GM15510 (cell line): ENCODE data around the gene PHF12.

ENCODE experiments used
- POLR2A ChIP-seq: IDR thresholded peaks from 3 replicates; pipeline ENCODE4 v1.6.1; 2011; ENCODE audit warnings: borderline replicate concordance; ENCODE audit not compliant: insufficient read length; ENCODE audit errors: extremely low read depth

Gene PHF12

GRCh38 chr17:28963055-28963611 is 11.8 kb upstream of the PHF12 start:
- TF ChIP-seq POLR2A = no peak

GRCh38 chr17:28961391-28961790 is 10.1 kb upstream of the PHF12 start:
- TF ChIP-seq POLR2A = no peak

GRCh38 chr17:28960256-28961061 is 9.1 kb upstream of the PHF12 start:
- TF ChIP-seq POLR2A = no peak

DNA sequence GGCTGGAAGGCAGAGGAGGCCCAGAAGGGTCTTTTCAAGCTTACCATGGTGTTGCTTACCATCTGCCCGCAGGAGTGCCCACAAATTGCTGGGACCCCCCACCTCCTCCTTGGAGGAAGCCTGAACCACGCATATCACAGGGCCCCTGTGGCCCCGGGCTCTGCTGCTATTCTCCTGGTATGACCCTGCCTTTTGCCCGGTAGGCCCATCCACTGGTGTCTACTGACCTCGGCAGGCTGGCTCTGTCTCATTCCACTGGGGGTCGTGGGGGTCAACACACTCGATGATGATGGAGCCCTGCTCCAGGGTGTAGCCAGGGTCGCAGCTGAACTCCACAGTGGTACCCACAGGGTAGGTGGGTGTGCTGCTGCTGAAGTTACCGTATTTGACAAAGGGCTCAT is 8.2 kb upstream of the PHF12 start:
- no peak for TF ChIP-seq POLR2A

DNA sequence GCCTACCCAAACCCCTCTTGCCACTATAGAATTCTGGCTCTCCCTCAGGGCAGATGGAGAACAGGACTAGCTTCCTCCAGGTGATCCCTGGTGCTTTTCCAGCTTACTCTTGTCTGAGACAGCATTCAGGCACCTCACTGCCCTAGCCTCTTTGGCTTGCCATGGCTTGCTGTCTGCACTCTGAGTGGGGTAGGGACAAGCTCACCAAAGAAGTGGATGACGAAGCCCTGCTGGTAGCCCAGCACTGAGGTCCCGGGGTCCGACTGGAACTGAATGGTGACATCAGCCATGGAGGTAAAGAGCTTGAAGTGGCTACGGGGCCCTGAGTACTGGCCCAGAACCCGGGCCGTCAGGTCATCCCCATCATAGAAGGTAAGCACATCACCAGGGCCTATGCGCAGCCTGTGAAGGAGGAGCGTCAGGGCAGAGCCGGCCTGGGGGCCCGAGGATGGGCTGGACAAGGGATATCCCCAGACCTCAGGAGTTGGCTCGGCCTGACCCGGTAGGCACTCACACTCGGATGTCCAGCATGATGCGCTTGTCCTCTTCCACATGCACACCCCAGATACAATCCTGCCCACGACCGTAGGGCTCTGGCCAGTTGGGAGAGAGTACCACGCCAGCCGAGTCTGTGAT is 7.6 kb upstream of the PHF12 start:
- no peak for TF ChIP-seq POLR2A

- no peak for TF ChIP-seq POLR2A
These were observed 6.7 kb upstream of the PHF12 start for GRCh38 chr17:28957992-28958355.

- no peak for TF ChIP-seq POLR2A
These were observed 6.1 kb upstream of the PHF12 start for GRCh38 chr17:28957277-28957991.

DNA sequence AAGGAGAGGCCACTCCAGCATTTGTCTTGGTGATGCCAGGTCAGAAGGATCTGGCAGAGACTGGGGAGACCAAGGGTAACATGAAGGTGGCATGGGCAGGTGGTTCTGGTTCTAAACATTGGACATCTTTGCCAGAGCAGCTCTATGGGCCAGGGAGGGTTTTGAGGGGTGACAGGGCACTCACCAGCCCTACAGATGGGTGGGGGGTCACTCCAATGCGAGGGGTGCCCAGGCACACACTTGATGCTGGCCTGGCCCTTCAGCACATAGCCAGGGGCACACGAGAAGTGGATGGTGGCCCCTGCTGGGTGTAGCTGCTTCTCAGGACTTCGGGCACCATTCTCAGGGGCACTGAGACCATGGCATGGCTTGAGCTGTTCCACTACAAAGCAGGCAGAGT is 5.5 kb upstream of the PHF12 start:
- TF ChIP-seq POLR2A = no peak

GRCh38 chr17:28956112-28956511 is 4.8 kb upstream of the PHF12 start:
- no peak for TF ChIP-seq POLR2A

- no peak for TF ChIP-seq POLR2A
These were observed 4.1 kb upstream of the PHF12 start for GRCh38 chr17:28955408-28955807.

- no peak for TF ChIP-seq POLR2A
These were observed 3.6 kb upstream of the PHF12 start for GRCh38 chr17:28954886-28955285.

GRCh38 chr17:28953444-28954118 is 2.3 kb upstream of the PHF12 start:
- no peak for TF ChIP-seq POLR2A

DNA sequence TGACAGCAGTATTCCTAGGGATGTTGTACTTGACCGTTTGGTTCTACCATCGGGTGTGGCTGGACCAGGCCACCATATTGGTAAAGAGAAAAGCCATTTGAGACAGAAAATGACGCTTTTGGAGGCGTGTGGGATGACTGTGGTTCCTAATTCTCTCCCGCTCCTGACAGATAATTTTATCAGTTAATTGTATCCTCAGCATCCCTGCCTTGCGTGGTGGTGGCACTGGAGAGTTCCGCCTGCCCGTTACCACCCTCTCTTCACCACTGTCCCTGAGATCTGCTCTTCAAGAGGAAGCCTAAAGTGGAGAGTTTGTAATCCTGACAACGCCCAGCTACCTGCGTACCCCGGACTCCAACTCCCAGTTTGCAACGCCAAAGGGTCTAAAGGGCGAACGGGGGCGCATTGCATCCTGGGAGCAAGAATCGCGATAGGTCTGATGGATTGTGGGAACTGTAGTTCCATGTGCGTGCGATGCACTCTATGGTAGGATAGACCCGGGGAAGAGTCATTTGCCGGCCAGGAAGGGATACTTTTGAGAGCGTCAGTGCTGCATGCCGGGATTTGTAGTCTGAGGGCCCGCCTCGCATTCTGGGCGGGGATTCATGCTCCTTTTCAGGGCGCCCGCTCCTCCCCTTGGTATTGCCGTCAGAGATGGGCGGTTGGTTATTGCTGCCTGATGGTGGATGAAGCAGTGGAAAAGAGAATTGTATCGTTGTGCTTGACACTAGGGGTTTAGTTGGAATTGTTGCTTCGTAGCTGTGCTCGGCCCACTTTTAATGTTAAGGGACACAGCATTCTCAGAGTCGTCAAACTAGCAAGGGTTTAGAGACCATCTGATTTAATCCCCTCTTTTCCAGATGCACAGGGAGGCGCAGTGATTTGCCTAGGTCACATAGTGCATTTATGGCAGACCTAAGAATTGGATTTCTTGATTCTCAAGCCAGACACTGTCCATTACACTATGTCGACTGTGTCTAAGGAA is 965 bp upstream of the PHF12 start:
- peak; percentile 28 for TF ChIP-seq POLR2A
